ENCODE measurements around the gene TMTC3. TPM values are rescaled to one million over a fixed set of nuclear protein-coding genes. Genes with fewer than 3 reads are reported as not detected.

TMTC3 gene
- total and polyA plus RNA-seq, 2 of the 4 experiments (the other 2 are of a cell fraction) = 3.7 to 44.3 TPM

DNA sequence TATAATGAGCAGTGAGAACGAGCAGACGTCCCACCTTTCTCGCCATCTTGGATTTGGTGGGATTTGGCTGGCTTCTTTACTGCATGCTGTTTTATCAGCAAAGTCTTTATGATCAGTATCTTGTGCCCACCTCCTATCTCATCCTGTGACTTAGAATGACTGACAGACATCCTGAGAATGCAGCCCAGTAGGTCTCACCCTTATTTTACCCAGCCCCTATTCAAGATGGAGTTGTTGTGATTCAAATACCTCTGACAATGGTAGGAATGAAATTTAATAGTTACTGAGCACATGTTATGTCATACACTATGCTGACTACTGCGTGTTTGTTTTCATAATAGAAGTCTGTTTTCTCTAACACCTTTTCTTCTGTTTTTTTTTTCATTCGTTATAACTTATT is 1.9 kb downstream of the TMTC3 start:
- H2BK120ac ChIP-seq (ENCODE audit: low read depth, low read length) = no peak overlapping the region
- no peak overlapping the region for H3K14ac ChIP-seq (replicated peaks; ENCODE audit: low read depth, low read length)
- no peak overlapping the region for H2BK5ac ChIP-seq (ENCODE audit: low read depth, low read length, poor library complexity, severe bottlenecking)
- ChIA-PET POLR2A (ENCODE audit: unreplicated experiment) (no interaction called here), CTCF (no interaction called here)
- H3K79me1 ChIP-seq (ENCODE audit: low read depth in 1 of 2, low read length in 2 of 2) = peaks cover 23 to 45% of the 10 kb centered on the region in 2 experiments
- no peak overlapping the region for H3K9ac ChIP-seq (ENCODE audit: low read depth, low read length)
- ATAC-seq (ENCODE audit: low read depth) (no peak), DNase-seq (no peak)
- H3K56ac ChIP-seq (ENCODE audit: extremely low read depth, insufficient read depth, low read length) = no peak overlapping the region
- no peak overlapping the region for H2AFZ ChIP-seq (replicated peaks; ENCODE audit: low read length, poor library complexity)
- WGBS, 2 experiments (ENCODE audit: extremely low coverage in 2 of 2, insufficient read length in 1 of 2) = 90% methylated on average over 2 of the region's 5 CpGs; no CpG with 5 or more reads in 1 of the 2 experiments
- no peaks in the 10 kb centered on the region for H3K36me3 ChIP-seq (ENCODE audit: control insufficient read depth, insufficient read depth, low read length)
- no peaks in the 10 kb centered on the region for H3K27me3 ChIP-seq (ENCODE audit: control insufficient read depth, insufficient read depth, low read length)
- H3K4me3 ChIP-seq (ENCODE audit: insufficient read depth, low read depth, low read length) = no peak overlapping the region
- no peak overlapping the region for H4K5ac ChIP-seq (ENCODE audit: low read depth, low read length)
- H3K4me1 ChIP-seq (ENCODE audit: control insufficient read depth, insufficient read depth, low read length) = no peaks in the 10 kb centered on the region
- H2BK20ac ChIP-seq (ENCODE audit: low read depth, low read length) = no peak overlapping the region
- TF ChIP-seq ELK1 (IDR thresholded peaks at IDR 0.05; ENCODE audit: borderline replicate concordance, low read depth, low read length) = no peak
- TF ChIP-seq CEBPB (IDR thresholded peaks at IDR 0.05; ENCODE audit: low read depth, low read length) = no peak
- TF ChIP-seq, protein P1, sequence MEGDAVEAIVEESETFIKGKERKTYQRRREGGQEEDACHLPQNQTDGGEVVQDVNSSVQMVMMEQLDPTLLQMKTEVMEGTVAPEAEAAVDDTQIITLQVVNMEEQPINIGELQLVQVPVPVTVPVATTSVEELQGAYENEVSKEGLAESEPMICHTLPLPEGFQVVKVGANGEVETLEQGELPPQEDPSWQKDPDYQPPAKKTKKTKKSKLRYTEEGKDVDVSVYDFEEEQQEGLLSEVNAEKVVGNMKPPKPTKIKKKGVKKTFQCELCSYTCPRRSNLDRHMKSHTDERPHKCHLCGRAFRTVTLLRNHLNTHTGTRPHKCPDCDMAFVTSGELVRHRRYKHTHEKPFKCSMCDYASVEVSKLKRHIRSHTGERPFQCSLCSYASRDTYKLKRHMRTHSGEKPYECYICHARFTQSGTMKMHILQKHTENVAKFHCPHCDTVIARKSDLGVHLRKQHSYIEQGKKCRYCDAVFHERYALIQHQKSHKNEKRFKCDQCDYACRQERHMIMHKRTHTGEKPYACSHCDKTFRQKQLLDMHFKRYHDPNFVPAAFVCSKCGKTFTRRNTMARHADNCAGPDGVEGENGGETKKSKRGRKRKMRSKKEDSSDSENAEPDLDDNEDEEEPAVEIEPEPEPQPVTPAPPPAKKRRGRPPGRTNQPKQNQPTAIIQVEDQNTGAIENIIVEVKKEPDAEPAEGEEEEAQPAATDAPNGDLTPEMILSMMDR (conservative IDR thresholded peaks at IDR 0.05; ENCODE audit: low read depth, low read length) = no peak
- TF ChIP-seq RCOR1 (IDR thresholded peaks at IDR 0.05; ENCODE audit: insufficient replicate concordance, low read length) = no peak
- TF ChIP-seq BHLHE40 (IDR thresholded peaks at IDR 0.05; ENCODE audit: low read depth, low read length) = no peak
- TF ChIP-seq RFX5 (IDR thresholded peaks at IDR 0.05; ENCODE audit: low read depth, low read length) = no peak
- no peak for TF ChIP-seq MAFK (IDR thresholded peaks at IDR 0.05; ENCODE audit: low read depth, low read length)
- no peak for TF ChIP-seq POLR2A (IDR thresholded peaks at IDR 0.05; ENCODE audit: low read depth, low read length)
- no peak for TF ChIP-seq CHD1 (IDR thresholded peaks at IDR 0.05; ENCODE audit: low read depth, low read length)
- no peak for TF ChIP-seq SMC3 (IDR thresholded peaks at IDR 0.05; ENCODE audit: low read depth, low read length)
- TF ChIP-seq, protein P2, sequence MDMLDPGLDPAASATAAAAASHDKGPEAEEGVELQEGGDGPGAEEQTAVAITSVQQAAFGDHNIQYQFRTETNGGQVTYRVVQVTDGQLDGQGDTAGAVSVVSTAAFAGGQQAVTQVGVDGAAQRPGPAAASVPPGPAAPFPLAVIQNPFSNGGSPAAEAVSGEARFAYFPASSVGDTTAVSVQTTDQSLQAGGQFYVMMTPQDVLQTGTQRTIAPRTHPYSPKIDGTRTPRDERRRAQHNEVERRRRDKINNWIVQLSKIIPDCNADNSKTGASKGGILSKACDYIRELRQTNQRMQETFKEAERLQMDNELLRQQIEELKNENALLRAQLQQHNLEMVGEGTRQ (IDR thresholded peaks at IDR 0.05; ENCODE audit: low read depth, low read length) = no peak
- no peak for TF ChIP-seq MAZ (IDR thresholded peaks at IDR 0.05; ENCODE audit: borderline replicate concordance, low read depth, low read length)
- no peak for TF ChIP-seq NFE2L2 (IDR thresholded peaks at IDR 0.05; ENCODE audit: low read depth, low read length)
- TF ChIP-seq FOS (IDR thresholded peaks at IDR 0.05; ENCODE audit: low read depth, low read length) = no peak
- no peak for TF ChIP-seq MXI1 (IDR thresholded peaks at IDR 0.05; ENCODE audit: borderline replicate concordance, low read depth, low read length)
- H3K18ac ChIP-seq (ENCODE audit: low read depth, low read length) = no peak overlapping the region
- H3K27ac ChIP-seq (ENCODE audit: insufficient read depth, low read length) = no peak overlapping the region
- intact Hi-C loops (cut with micrococcal nuclease) (no loop called here), dilution Hi-C loops (cut with HindIII; ENCODE audit: low sequenced_read_pairs, unreplicated experiment) (no loop called here), in situ Hi-C loops (cut with MboI; ENCODE audit: low sequenced_read_pairs) (loop anchor here (25.0 kb wide), 1 partner anchor 1368 kb away; the partner anchor contains the start of gene GALNT4)
- no peaks in the 10 kb centered on the region; the same call in 1 of the 2 replicates for H3K9me1 ChIP-seq (ENCODE audit: insufficient read depth, low read length)
- no peak overlapping the region for H3K23ac ChIP-seq (ENCODE audit: low read depth, low read length)
- H2AK5ac ChIP-seq (ENCODE audit: low read depth, low read length) = no peak overlapping the region
- H3K9me3 ChIP-seq (ENCODE audit: control insufficient read depth, insufficient read depth, low read length) = no peaks in the 10 kb centered on the region
- no peak overlapping the region for H2BK15ac ChIP-seq (ENCODE audit: low read depth, low read length)
- no peak overlapping the region for H2AK9ac ChIP-seq (replicated peaks; ENCODE audit: low read depth, low read length, poor library complexity)
- no peak overlapping the region for H4K91ac ChIP-seq (ENCODE audit: insufficient read depth, low read depth, low read length)
- BruUV-seq (replicated peaks) = no TSS peak
- H4K20me1 ChIP-seq (ENCODE audit: insufficient read depth, low read length) = no peaks in the 10 kb centered on the region
- H3K4ac ChIP-seq (ENCODE audit: low read depth, low read length) = no peak overlapping the region
- H3K4me2 ChIP-seq (ENCODE audit: low read depth, low read length) = no peak overlapping the region
- no peak overlapping the region for H4K8ac ChIP-seq (ENCODE audit: low read depth in 2 of 2, low read length in 2 of 2)

Measured in IMR-90 (cell line).